PC-3 (cell line): ENCODE measurements around the gene MED12L. TPM values are rescaled to one million over a fixed set of nuclear protein-coding genes. Genes with fewer than 3 reads are reported as not detected.

ENCODE experiments used
- ATAC-seq: fragments of 200-7000 bp; cut with Tn5 transposase; 2 replicates; pipeline ENCODE4 v1.9.1; 2020; ENCODE audit warnings: mild to moderate bottlenecking, moderate library complexity
- BruUV-seq: library from RNA; stranded (reverse); fragments of 400-500 nt; replicated peaks from 2 replicates; lab custom pipeline; 2021; lab: Mats Ljungman, UMichigan
- CTCF ChIA-PET: fragments of 300-600 bp; sonication (Branson Sonifier 250); formaldehyde crosslinking; loops from one replicate; lab custom pipeline; 2022; ENCODE audit warnings: antibody characterized with exemption; lab: Charles Lee
- POLR2A ChIA-PET: fragments of 300-600 bp; sonication (Branson Sonifier 250); formaldehyde crosslinking; loops from one replicate; lab custom pipeline; 2022; ENCODE audit warnings: antibody characterized with exemption; ENCODE audit not compliant: unreplicated experiment; lab: Charles Lee
- DNase-seq: peaks from one replicate; pipeline ENCODE4 v3.0.0-alpha.2; 2015
- H2AFZ ChIP-seq: fragments of 300-600 bp; sonication (generic); 2 replicates; pipeline ENCODE4 v1.6.0; 2016; ENCODE audit warnings: antibody characterized with exemption, low read length
- H3F3A ChIP-seq: fragments of 300-600 bp; sonication (generic); one replicate; pipeline ENCODE4 v1.6.0; 2017; ENCODE audit warnings: antibody characterized with exemption, low read length, control low read depth, mild to moderate bottlenecking; ENCODE audit not compliant: unreplicated experiment
- H3K27ac ChIP-seq: fragments of 300-600 bp; sonication (generic); 2 replicates; pipeline ENCODE4 v1.5.1; 2016; ENCODE audit warnings: mild to moderate bottlenecking, low read length
- H3K27me3 ChIP-seq: fragments of 300-600 bp; sonication (generic); 2 replicates; pipeline ENCODE4 v1.6.1; 2016; ENCODE audit warnings: low read length, mixed read lengths
- H3K36me3 ChIP-seq: fragments of 300-600 bp; sonication (generic); 2 replicates; pipeline ENCODE4 v1.6.1; 2016; ENCODE audit warnings: low read depth, mixed run types, low read length, mixed read lengths
- H3K4me1 ChIP-seq: fragments of 300-600 bp; sonication (generic); 2 replicates; pipeline ENCODE4 v1.5.1; 2016; ENCODE audit warnings: low read length; ENCODE audit not compliant: insufficient read depth
- H3K4me2 ChIP-seq: fragments of 300-600 bp; sonication (generic); 2 replicates; pipeline ENCODE4 v1.6.0; 2016; ENCODE audit warnings: low read length
- H3K4me3 ChIP-seq: fragments of 300-600 bp; sonication (generic); 2 replicates; pipeline ENCODE4 v1.5.1; 2016; ENCODE audit warnings: mild to moderate bottlenecking, low read length, mixed read lengths
- H3K79me2 ChIP-seq: fragments of 300-600 bp; sonication (generic); 2 replicates; pipeline ENCODE4 v1.6.1; 2017; ENCODE audit warnings: low read length, mixed read lengths
- H3K9ac ChIP-seq: fragments of 300-600 bp; sonication (generic); 2 replicates; pipeline ENCODE4 v1.6.0; 2016; ENCODE audit warnings: mild to moderate bottlenecking, low read length
- H3K9me2 ChIP-seq: fragments of 300-600 bp; sonication (generic); replicated peaks from 2 replicates; pipeline ENCODE4 v1.6.1; 2016; ENCODE audit warnings: mixed run types, low read length, mixed read lengths
- H3K9me3 ChIP-seq: fragments of 300-600 bp; sonication (generic); 2 replicates; pipeline ENCODE4 v1.6.1; 2016; ENCODE audit warnings: low read length, mixed read lengths
- H4K20me1 ChIP-seq: fragments of 300-600 bp; sonication (generic); 2 replicates; pipeline ENCODE4 v1.6.1; 2016; ENCODE audit warnings: low read length, mixed read lengths
- CTCF ChIP-seq: fragments of 300-600 bp; sonication (generic); conservative IDR thresholded peaks from 2 replicates; pipeline ENCODE4 v1.5.1; 2017; ENCODE audit warnings: antibody characterized with exemption, low read depth, mild to moderate bottlenecking, low read length
- EZH2 ChIP-seq: fragments of 300-600 bp; sonication (generic); IDR thresholded peaks from one replicate; pipeline ENCODE4 v1.6.1; 2017; ENCODE audit warnings: antibody characterized with exemption, mild to moderate bottlenecking, low read length; ENCODE audit not compliant: unreplicated experiment
- EZH2phosphoT487 ChIP-seq: fragments of 300-600 bp; sonication (generic); IDR thresholded peaks from 2 replicates; pipeline ENCODE4 v1.6.1; 2018; ENCODE audit warnings: mild to moderate bottlenecking, antibody characterized with exemption, low read length, borderline replicate concordance
- intact Hi-C: fragments of 100-400 bp; cut with micrococcal nuclease; formaldehyde crosslinking; loops from 2 replicates; pipeline ENCODE4 v1.9.0; 2023
- total RNA-seq: library from RNA; depleted of rRNA; stranded (reverse); fragments of >200 nt; gene quantifications from 2 replicates; pipeline ENCODE4 v1.2.3, GENCODE V29; 2014

The MED12L gene
- total RNA-seq, 1 experiment from 2014 or later: 0.55 TPM

GRCh38 chr3:151307131-151307530 lies 221.7 kb downstream of the MED12L start:
- Histone ChIP-seq H3K4me1 (peaks cover 73% of the 10 kb centered on the region), H4K20me1 (no peaks in the 10 kb centered on the region), H3F3A (peaks cover 21% of the 10 kb centered on the region), H3K79me2 (peaks cover 72% of the 10 kb centered on the region), H3K27me3 (no peaks in the 10 kb centered on the region), H3K9me3 (no peaks in the 10 kb centered on the region), H3K4me3 (no peak overlapping the region), H3K27ac (peak overlapping the region; percentile 95), H3K9me2 (no peaks in the 10 kb centered on the region), H3K36me3 (no peaks in the 10 kb centered on the region), H3K4me2 (peak overlapping the region; percentile 85), H3K9ac (peak overlapping the region; percentile 58; the same call in 1 of the 2 replicates), H2AFZ (no peak overlapping the region)
- CTCF ChIA-PET: interaction anchor here (0.7 kb wide), 1 partner anchor 21 kb away, joined by 7 read pairs; no protein-coding TSS in a partner anchor
- ATAC-seq: no peak
- intact Hi-C loops: no loop called here
- TF ChIP-seq EZH2phosphoT487: no peak
- no peak for TF ChIP-seq CTCF
- TF ChIP-seq EZH2: no peak
- POLR2A ChIA-PET: no interaction called here
- DNase-seq: peak; percentile 32
- BruUV-seq: no TSS peak

- no peak for TF ChIP-seq EZH2
- Histone ChIP-seq H3K9ac (peak overlapping the region; percentile 58), H3F3A (peaks cover 21% of the 10 kb centered on the region), H3K36me3 (no peaks in the 10 kb centered on the region), H3K4me2 (peak overlapping the region; percentile 85), H3K4me3 (peak overlapping the region; percentile 49), H4K20me1 (no peaks in the 10 kb centered on the region), H2AFZ (no peak overlapping the region), H3K27ac (peak overlapping the region; percentile 95), H3K27me3 (no peaks in the 10 kb centered on the region), H3K4me1 (peaks cover 66% of the 10 kb centered on the region), H3K9me3 (no peaks in the 10 kb centered on the region), H3K9me2 (no peaks in the 10 kb centered on the region), H3K79me2 (peaks cover 73% of the 10 kb centered on the region)
- intact Hi-C loops: no loop called here
- ChIA-PET POLR2A (no interaction called here), CTCF (interaction anchor here (0.6 to 0.7 kb wide), 2 partner anchors 20 to 810 kb away, joined by 3 to 7 read pairs; no protein-coding TSS in a partner anchor)
- ATAC-seq (peak; percentile 25; the same call in 1 of the 2 replicates), DNase-seq (peak; percentile 66)
- BruUV-seq: no TSS peak
These were observed 222.4 kb downstream of the MED12L start for GRCh38 chr3:151307583-151308488.

- Histone ChIP-seq H3F3A (peaks cover 20% of the 10 kb centered on the region), H3K9me2 (no peaks in the 10 kb centered on the region), H2AFZ (no peak overlapping the region), H3K9ac (no peak overlapping the region), H3K4me3 (no peak overlapping the region), H3K4me2 (no peak overlapping the region), H3K36me3 (no peaks in the 10 kb centered on the region), H3K9me3 (no peaks in the 10 kb centered on the region), H3K27ac (no peak overlapping the region), H3K4me1 (peaks cover 58% of the 10 kb centered on the region), H3K27me3 (no peaks in the 10 kb centered on the region), H4K20me1 (no peaks in the 10 kb centered on the region), H3K79me2 (peaks cover 79% of the 10 kb centered on the region)
- DNase-seq (no peak), ATAC-seq (no peak)
- CTCF ChIA-PET: no interaction called here
- intact Hi-C loops: no loop called here
- BruUV-seq: no TSS peak
- POLR2A ChIA-PET: no interaction called here
- TF ChIP-seq EZH2 (no peak), EZH2phosphoT487 (no peak), CTCF (no peak)
These were observed 224.1 kb downstream of the MED12L start for GRCh38 chr3:151309566-151309965.
